DOHH2 (cell line): ENCODE measurements around the gene IMMP2L.

Experiments used
- CTCF ChIP-seq: fragments of 200-600 bp; sonication (generic); IDR thresholded peaks from one replicate; pipeline ENCODE4 v1.5.1; 2014; ENCODE audit warnings: antibody characterized with exemption, mild to moderate bottlenecking, low read depth, low read length; ENCODE audit not compliant: poor library complexity, severe bottlenecking
- EZH2phosphoT487 ChIP-seq: fragments of 200-600 bp; sonication (generic); IDR thresholded peaks from 2 replicates; pipeline ENCODE4 v1.6.1; 2017; ENCODE audit warnings: borderline replicate concordance, mild to moderate bottlenecking, antibody characterized with exemption, low read length, moderate library complexity, mixed read lengths

- TF ChIP-seq CTCF (no peak), EZH2phosphoT487 (no peak)
Measured at GRCh38 chr7:111085356-111085755, 476.9 kb downstream of the IMMP2L start.
